ENCODE results near the gene SCN10A.
A peak's percentile ranks its signal among the peaks of the same experiment; 100 is the strongest.

SCN10A gene

DNA sequence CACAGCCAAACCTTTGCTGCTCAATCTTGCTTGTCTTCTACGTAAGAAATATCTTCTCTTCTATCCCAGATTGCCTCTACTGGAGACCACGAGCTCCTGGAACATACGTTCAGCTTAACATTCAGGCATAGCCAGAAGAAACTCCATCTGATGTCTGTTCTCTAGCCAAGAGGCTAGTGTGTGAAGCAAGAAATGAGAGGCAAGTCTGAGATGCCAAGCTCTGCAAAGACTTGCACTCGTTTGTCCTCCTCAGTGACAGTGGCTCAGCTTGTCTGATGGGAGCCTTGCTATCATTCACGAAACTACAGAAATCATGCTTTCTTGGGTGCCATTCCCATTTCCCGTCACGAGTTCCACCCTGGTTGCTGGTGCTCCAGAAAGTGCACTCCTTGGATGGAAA lies at the start of gene SCN10A:
Gene SCN10A, minus strand, starts transcription at position 192 of the 400 bp plus-strand sequence. CDS start 22,207 bp downstream, outside the sequence.
- DNase-seq (ENCODE audit: low spot score): no peak

DNA sequence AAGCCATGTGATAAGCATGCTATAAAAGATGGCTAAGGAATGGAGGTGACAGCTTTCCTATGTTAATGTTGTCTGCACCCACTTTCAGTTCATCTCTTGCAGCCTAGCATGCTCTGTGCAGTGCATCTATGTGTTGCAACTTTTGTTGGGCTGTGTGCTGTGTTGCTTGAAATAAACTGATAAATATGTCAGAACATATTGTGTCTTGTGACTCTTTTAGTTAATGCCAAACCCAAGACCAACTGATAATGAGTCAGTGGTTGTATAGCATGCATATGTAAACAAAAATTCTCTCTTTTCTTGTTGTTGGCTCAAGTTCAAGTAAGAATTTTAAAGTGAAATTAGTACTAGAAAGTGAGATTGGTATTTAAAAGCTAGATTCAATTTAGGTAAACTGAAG lies 37.0 kb upstream of the SCN10A start:
- no peak for DNase-seq (ENCODE audit: low spot score)

DNA sequence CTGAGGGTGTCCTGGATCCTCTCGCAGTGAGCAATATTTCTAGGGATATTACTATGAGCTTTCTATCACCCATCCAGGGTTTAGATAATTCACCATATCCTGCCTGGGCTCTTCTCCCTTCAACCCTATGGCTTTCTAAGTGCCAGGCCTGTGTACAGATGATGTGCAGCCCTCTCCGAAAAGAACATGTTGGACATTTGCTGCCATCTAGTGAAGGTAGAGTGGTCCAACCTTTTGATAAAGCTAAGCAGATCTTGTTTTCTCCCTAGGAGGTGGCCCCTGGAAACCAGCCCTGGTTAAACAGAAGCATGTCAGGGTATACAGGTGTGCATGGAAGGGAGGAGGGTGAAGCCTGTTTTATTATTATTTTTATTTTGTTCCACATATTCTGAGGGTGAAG lies 27.9 kb upstream of the SCN10A start:
- peak; percentile 59 for DNase-seq (ENCODE audit: low spot score)

DNA sequence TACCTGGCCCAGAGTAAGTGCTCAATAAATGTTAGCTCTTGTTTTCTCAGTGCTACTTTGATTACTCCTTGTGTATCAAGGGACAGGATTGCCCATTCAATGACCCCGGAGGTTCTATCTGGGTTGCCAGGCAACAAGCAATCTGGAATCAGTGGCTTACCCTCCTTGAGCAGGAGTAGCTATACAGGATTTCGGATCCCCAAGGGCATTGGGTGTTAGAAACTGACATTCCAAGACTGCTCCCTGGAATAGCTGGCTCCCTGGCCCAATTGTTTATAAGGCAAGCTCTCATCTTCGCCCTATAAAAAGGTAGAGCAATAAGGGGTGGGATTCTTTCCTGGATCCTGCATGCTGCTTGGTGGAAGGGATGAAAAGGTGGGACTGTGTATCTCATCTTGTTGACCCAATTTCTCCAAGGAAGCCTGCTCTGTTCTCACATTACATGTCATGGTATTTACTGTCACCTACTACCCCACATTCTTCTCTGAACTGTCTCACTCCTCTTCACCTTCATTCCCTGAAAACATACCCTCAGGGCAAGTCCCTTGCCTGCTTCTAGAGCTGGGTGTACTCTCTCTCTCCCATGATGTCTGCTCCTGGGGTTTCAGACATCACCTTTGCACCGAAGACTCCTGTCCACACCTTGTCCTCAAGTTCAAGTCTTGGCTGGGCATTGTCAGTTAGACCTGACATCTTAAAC lies 26.4 kb upstream of the SCN10A start:
- DNase-seq (ENCODE audit: low spot score): no peak

DNA sequence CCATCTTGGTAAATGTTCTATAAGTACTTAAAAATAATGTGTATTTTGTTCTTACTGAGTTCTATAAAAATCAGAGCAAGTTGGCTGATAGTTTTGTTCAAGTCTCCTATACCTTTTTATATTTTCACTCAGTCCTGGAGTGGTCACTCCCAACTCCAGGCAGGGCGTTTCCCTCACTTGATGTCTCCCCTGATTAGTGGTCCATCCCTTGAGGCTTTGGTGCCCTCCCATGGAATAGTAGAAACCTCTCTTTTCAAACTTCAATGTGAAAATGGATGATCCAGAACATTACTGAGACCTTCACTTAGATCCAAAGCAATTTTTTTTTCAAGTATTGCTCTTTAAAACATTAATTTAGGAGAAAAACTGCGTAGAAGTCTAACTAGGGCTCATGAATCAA lies 25.0 kb upstream of the SCN10A start:
- DNase-seq (ENCODE audit: low spot score): no peak

DNA sequence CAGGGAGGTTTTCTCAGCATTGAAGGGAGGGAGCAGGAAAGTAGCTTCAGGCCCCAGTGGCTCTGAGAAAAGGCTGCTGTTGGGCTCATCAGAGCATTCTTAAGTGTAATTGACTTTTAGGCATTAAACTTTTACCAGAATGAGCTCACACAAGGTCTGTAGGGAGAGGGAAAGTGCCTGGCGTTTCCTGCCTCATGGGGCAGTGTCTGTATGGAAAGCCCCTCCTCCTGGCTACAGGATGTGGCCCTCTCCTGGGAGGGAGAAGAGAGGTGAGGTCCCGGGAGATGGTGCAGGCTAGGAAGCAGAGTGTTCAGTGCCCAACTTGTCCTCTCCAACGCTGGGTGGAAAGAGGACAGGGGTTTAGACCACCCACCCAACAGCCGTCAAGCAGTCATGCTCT lies 21.3 kb upstream of the SCN10A start:
- DNase-seq (ENCODE audit: low spot score): no peak

DNA sequence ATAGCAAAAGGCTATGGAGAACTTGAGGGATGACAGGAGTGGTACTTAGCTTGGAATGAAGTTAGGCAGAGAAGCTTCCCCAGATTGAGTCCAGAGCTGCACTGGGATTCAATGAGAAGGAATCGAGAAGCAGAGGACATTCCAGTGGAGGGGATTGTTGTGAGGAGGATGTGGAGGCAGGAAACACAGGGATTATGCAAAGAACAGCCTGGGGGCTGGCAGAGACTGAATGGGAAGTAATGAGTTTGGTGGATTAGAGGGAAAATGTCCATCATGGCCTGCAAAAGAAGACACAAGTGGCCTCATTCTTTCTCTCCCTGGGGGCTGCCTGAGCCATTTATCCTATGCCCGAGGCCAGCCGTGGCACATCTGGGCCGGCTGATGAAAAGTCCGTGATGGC lies 20.5 kb upstream of the SCN10A start:
- DNase-seq (ENCODE audit: low spot score): no peak

DNA sequence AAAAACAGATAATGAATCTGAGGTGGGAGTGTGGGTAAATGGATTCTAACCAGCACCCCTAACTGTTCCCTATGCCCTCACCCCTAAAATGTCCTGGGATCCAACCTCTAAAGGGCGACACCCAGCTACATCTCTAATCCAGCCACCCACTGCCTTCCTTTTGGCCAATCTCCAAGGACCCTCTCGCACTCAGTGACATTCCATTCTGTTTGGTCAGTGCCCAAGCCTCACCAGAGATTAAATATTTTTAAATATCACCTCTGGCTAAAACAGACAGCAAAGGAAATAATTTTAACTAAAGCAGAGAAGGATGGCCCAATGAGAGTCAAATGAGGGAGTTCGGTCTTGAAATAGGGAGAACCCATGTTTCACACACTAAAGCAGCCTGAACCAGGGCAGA lies 19.9 kb upstream of the SCN10A start:
- no peak for DNase-seq (ENCODE audit: low spot score)

DNA sequence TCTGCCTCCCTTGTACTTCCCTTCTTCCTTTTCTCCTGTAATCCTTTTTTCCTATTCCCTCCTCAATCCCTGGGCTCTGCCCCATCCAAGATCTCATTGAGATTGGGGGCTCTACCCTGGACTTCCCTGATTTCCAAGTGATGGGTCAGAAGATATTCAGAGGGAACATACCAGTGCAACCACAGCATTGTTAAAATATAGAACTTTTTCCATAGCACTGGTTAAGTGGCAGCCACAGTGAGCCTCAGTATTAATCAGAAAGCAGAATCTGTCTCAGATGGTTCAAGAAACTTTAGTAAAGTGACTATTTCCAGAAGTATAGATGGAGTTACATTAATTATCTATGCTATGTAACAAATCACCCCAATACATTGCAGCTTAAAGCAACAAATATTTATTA lies 18.7 kb upstream of the SCN10A start:
- no peak for DNase-seq (ENCODE audit: low spot score)

DNA sequence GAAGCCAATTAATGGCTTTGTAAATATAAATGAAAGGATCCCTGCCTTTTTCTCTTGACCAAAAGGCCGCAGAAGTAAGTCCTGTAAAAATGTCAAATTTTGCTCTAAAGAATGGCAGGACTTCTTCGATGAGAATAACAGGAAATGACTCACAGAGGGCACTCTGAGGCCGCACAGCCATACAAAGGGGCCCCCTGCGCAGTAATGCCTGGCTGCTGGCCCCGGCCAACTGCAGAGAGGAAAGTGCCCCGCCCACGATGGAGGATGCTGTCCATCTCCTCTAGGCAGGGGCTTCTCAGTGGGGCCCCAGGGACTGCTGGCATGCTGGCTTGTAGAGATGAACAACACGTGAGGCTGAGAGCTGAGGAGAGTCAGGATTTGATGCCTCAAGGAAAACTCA lies 18.1 kb upstream of the SCN10A start:
- DNase-seq (ENCODE audit: low spot score): peak; percentile 88

DNA sequence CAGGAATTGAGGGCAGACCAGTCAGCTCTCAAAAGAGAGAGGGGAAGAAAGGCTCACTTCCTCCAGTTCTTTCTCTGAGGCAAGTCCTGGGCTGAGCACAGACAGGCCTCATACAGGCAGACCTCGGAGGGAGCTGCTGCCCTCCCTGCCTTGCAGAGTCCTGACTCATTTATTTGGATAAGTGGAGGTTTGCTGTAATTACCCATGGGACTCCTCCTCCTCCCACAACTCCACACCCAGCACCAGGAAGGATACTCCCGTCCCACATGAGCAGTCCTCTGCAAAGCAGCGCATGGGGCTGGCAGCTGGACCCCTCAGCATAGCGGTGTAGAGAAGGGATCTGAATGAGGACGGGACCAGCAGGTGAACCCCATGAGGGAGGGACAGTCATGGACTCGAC lies 13.4 kb upstream of the SCN10A start:
- peak; percentile 85 for DNase-seq (ENCODE audit: low spot score)

DNA sequence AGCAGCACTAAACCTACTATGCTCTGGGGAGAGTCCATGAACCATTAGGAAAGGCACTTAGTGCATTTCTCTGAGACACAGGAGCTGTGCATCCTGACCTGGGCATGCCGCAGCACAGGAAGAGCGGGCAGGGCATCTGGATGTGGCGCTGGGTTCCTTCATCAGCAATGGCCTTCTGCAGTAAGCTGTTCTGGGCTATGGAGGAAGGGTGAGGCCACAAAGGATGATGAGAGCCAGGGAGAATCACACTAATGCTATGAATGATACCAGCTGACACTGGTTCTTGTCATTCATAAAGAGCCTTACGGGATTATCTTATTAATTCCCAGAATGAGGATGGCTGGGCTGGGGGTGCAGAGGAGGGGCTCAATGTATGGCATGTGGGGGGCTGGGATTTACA lies 12.7 kb upstream of the SCN10A start:
- no peak for DNase-seq (ENCODE audit: low spot score)

DNA sequence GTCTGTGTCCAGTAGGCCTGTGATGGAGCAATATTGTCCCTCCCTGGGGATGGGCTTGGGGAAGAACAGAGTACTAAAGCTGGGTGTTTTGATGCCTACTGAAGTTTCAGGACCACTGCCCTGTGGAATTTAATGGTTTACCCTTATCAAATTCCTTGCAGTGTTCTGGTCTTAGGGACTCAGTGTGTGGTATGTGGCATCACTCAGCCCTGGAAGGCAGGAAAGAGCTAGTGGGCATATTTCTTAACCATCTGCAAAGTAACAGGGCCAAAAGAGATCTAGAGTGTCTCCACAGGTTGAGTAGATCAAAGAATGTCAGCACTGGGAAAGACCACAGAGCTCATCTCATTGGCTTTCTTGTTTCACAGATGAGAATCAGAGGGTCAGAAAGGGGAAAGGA lies 11.8 kb upstream of the SCN10A start:
- no peak for DNase-seq (ENCODE audit: low spot score)

DNA sequence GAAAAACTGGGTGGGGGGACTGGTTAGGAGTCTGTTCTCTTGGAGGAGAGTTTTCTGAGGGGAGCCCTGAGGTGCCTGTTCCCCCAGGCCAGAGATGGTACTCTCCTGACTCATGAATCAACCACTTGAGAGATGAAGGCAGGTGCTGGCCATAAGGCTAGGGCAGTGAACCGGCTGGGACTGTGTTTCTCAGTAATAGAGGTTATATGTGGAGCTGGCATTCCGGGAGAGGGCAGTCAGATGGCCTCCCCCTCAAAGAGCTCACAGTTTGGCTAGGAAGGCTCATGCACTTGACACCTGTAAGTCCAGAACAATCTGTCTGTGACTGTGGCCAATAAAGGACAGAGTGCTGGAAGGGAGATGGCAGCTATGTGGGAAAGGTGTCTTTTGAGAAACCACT lies 10.0 kb upstream of the SCN10A start:
- no peak for DNase-seq (ENCODE audit: low spot score)

DNA sequence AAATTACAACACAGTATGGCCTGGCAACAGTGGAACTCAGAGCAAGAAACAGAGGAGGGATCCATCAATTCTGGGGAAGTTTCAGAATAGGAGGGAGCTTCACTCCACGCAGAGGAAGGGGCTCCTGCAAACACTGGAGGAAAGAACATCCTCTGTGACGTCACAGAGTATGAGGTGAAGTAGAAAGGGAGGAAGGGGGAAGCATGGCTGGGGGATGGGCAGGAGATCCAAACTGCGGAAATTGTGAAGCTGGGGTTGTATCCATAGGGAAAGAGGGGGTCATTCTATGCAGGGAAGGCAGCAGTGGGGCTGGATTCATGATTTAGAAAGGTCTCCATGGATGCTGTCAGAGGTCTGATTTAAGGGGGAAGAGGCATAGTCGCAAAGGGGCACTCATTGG lies 8.3 kb upstream of the SCN10A start:
- DNase-seq (ENCODE audit: low spot score): no peak

DNA sequence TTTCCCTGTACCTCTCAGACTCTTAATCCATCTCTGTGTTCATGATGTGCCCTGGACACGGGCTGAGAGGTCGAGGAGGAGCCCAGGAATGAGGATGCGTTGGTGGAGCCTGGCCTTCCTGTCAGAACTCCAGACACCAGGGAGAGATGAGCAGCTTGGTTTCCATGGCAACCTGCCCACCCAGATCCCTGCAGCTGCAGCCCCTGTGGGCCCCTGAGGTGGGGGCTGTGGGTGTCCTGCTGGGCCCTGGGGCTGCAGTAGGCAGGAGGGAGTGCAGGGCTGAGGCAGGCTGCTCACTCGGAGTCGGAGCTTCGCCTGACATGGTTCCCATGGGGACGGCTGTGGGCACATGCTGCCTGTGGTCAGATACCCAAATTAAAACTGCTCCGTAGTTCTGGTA lies 7.7 kb upstream of the SCN10A start:
- DNase-seq (ENCODE audit: low spot score): no peak

DNA sequence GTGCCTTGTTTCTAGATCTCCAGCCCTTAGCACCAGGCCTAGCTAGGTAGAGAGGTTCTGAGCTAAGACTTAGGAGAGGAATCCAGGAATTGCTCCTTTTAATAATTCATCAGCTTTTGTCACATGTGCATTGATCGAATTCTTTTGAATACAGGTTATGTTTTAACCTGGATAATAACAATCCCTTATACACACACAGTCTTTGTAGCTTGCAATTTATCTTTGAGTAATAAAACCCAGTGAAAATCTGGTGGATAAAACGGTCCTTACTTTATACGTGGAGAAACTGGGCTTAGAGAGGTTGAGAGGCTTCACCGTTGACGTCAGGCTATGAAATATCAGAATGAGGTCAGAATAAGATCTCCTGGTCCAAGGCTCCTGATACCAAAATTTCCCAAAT lies 7.2 kb upstream of the SCN10A start:
- no peak for DNase-seq (ENCODE audit: low spot score)

DNA sequence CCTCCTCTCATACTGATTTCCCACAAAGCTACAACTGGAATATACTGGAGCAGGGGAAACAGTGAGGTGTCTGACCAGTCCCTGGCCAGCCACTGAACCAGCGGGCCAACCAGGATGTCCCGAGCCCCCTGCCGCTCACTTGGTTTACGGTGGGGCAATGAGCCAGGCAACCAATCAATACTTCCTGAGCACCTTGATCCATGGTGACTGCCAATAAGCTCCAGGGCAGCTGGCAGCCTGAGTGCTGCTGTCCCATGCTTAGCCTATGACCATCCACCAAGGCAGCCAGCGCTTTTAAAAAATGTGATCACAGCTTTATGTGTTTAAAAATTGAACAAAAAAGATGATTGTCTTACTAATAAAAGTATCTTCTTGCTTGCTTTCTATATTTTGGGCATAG lies 4.2 kb downstream of the SCN10A start:
- no peak for DNase-seq (ENCODE audit: low spot score)

DNA sequence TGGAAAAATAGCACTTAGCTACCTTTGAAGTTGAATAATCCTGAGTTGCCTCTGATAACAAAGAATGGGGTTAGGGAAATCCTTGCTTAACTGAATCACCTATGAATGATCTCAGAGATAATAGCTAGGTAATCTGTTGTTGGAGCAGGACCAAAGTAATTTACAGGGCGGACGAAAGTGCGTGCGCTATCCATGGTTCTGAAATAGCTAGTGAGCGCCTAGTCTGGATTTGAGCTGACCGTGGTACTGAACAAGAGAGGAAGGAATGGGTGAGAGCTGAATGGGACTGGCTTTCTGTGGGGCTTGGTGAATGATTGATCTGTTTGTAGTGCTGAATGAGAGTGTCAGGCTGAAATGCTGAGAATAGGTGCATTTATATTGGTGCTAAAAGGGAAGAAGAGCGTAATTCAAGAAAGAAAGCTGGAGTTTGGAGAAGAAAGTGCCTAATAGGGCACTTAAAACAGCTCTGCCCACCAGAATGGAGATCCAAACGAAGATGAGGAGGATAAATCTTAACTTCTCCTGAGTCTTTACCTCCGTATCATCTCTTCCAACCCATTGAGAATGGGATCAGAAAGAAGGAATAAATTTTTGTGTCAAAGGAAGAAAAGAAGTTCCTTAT lies 10.1 kb downstream of the SCN10A start:
- DNase-seq (ENCODE audit: low spot score): peak; percentile 70

DNA sequence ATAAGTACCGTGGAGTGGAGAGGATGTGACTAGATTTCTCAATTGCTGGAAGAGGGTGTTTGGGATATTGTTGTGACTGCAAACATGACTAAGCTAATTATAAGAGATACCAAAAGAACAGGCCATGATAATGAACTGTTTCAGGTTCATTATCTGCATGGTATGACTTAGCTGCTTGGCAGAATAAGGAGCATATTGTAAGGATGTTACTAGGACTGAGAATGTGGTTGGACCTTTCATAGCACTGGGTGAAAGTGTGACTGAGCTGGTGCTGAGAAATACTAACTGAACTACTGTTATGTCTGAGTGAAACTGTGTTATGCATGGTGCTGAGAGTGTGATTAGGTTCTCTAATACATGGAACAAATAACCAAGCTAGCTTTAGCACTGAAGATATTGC lies 11.0 kb downstream of the SCN10A start:
- DNase-seq (ENCODE audit: low spot score): no peak

DNA sequence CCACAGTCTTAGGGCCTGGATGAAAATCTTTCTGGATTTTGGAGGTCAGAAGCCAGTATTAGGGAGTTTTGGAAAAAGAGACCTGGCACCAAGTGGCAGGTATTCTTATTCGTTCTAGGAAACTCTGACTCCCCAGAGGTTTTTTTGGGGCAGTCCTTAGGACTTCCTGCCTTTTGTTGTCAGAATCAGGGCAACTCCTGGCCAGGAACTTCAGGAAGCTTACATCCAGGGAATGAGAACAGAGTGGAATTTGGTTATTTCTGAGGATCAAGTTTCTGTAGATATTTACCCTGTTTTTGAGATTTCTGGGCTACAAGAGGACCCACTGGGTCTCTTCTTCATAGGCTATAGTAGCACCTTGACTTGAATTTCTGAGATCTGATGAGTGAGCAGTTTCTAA lies 15.5 kb downstream of the SCN10A start:
- no peak for DNase-seq (ENCODE audit: low spot score)

DNA sequence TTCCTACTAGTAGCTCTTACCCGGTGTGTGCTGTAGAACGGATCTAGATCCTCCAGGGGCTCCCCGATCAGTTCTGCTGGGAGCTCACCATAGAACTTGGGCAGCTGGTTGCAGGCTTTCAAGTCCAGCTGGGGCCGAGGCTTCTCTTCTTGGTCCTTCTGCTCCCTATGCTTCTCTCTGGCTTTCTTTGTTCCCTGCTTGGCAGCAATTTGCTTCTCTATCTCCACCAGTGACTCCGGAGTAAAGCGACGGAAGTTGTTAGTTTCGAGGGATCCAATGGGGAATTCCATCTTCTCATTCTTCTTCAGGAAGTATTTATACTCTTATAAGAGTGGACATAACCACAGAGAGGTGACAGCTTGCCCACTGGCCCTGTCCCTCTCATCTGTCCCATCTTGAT lies 22.3 kb downstream of the SCN10A start:
- no peak for DNase-seq (ENCODE audit: low spot score)

DNA sequence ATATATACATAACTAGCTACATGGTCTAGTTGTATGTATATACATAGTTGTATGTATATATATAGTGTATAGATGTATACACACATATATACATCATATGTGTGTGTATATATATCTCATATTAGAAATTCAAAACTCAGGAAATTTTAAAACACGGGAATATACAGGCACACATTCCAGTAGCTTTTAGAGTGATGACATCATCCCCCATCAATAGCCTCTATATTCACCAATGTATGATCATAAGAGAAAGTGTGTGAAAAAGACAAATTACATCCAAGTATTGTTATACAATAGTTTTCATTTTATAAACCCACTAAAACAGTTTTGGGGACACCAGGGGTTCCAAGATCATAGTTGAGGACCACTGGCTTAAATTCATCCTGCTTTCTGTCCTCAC lies 23.0 kb downstream of the SCN10A start:
- DNase-seq (ENCODE audit: low spot score): no peak

DNA sequence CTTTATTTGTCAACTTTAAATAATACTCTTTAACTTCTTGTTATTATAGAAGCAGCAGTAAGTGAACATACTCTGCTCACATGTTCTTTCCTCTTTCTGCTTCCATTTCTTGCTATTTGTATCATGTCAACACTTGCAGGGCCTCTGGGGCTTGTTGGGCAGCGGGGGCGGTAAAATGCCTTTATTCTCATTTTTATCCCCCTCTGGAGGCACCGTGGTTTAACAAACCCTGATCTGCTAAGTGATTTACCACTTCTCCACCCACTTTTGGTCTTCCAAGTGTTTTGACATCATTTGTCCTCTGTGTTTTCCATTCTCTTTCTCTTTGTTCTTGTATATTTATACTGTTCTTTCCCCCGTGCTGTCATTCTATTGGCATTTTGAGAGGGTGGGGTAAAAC lies 33.9 kb downstream of the SCN10A start:
- DNase-seq (ENCODE audit: low spot score): no peak
